NT2/D1 (cell line): ENCODE measurements around the gene A2M.

Experiments
- YY1 ChIP-seq: IDR thresholded peaks from 2 replicates; pipeline ENCODE4 v1.6.1; 2011; ENCODE audit not compliant: insufficient read length, insufficient read depth
- ZNF274 ChIP-seq: IDR thresholded peaks from 2 replicates; pipeline ENCODE4 v1.6.1; 2011; ENCODE audit warnings: mild to moderate bottlenecking, low read depth, low read length

GRCh38 chr12:9144730-9145106 lies 29.0 kb upstream of the A2M start:
- TF ChIP-seq YY1 (no peak), ZNF274 (no peak)
